ENCODE measurements around the gene DLGAP1. TPM values are rescaled to one million over a fixed set of nuclear protein-coding genes. Genes with fewer than 3 reads are reported as not detected.

DLGAP1 gene
- total and polyA plus RNA-seq, 4 donors, result 16.5 to 30.7 (median 29.7) TPM

GRCh38 chr18:4441098-4441497 lies 14.0 kb downstream of the DLGAP1 start:
- 40% methylated on average over 1 of the region's 2 CpGs for WGBS (ENCODE audit: insufficient coverage)
- no peak overlapping the region for H3K4me3 ChIP-seq (ENCODE audit: low read depth, low read length)
- no peak for DNase-seq (ENCODE audit: low read depth in 4 of 6, low spot score in 6 of 6)

GRCh38 chr18:4438938-4439337 lies 16.2 kb downstream of the DLGAP1 start:
- 84% methylated on average over 3 of the region's 5 CpGs for WGBS (ENCODE audit: insufficient coverage)
- H3K27me3 ChIP-seq (ENCODE audit: control insufficient read depth, insufficient read depth, low read length), result no peaks in the 10 kb centered on the region
- no peak overlapping the region for H3K27ac ChIP-seq (ENCODE audit: low read depth, low read length)
- no peaks in the 10 kb centered on the region for H3K9me3 ChIP-seq (ENCODE audit: control insufficient read depth, insufficient read depth, low read length)
- H3K36me3 ChIP-seq (ENCODE audit: control insufficient read depth, insufficient read depth, low read length), result no peaks in the 10 kb centered on the region
- H3K4me3 ChIP-seq (ENCODE audit: low read depth, low read length), result no peak overlapping the region
- H3K4me1 ChIP-seq (ENCODE audit: control insufficient read depth, insufficient read depth, low read length), result no peaks in the 10 kb centered on the region
- DNase-seq (ENCODE audit: low read depth in 4 of 6, low spot score in 6 of 6), result no peak

More at GRCh38 chr18:4441098-4441497, 14.0 kb downstream of the DLGAP1 start:
- H3K27ac ChIP-seq (ENCODE audit: low read depth, low read length), result no peak overlapping the region
- H3K9me3 ChIP-seq (ENCODE audit: control insufficient read depth, insufficient read depth, low read length), result no peaks in the 10 kb centered on the region
- no peaks in the 10 kb centered on the region for H3K27me3 ChIP-seq (ENCODE audit: control insufficient read depth, insufficient read depth, low read length)
- H3K36me3 ChIP-seq (ENCODE audit: control insufficient read depth, insufficient read depth, low read length), result no peaks in the 10 kb centered on the region
- H3K4me1 ChIP-seq (ENCODE audit: control insufficient read depth, insufficient read depth, low read length), result no peaks in the 10 kb centered on the region

- Histone ChIP-seq H3K4me1 (ENCODE audit: control insufficient read depth, insufficient read depth, low read length) (no peaks in the 10 kb centered on the region), H3K4me3 (ENCODE audit: low read depth, low read length) (no peak overlapping the region), H3K36me3 (ENCODE audit: control insufficient read depth, insufficient read depth, low read length) (no peaks in the 10 kb centered on the region), H3K27me3 (ENCODE audit: control insufficient read depth, insufficient read depth, low read length) (no peaks in the 10 kb centered on the region), H3K9me3 (ENCODE audit: control insufficient read depth, insufficient read depth, low read length) (no peaks in the 10 kb centered on the region), H3K27ac (ENCODE audit: low read depth, low read length) (no peak overlapping the region)
- 100% methylated on average over 1 of the region's 1 CpG for whole genome bisulfite sequencing (ENCODE audit: insufficient coverage)
- no peak for DNase-seq (ENCODE audit: low read depth in 4 of 6, low spot score in 6 of 6)
These were observed 21.4 kb downstream of the DLGAP1 start for GRCh38 chr18:4433717-4434116.

- Histone ChIP-seq H3K27me3 (ENCODE audit: control insufficient read depth, insufficient read depth, low read length) (no peaks in the 10 kb centered on the region), H3K4me3 (ENCODE audit: low read depth, low read length) (no peak overlapping the region), H3K4me1 (ENCODE audit: control insufficient read depth, insufficient read depth, low read length) (no peaks in the 10 kb centered on the region), H3K27ac (ENCODE audit: low read depth, low read length) (no peak overlapping the region), H3K36me3 (ENCODE audit: control insufficient read depth, insufficient read depth, low read length) (no peaks in the 10 kb centered on the region), H3K9me3 (ENCODE audit: control insufficient read depth, insufficient read depth, low read length) (no peaks in the 10 kb centered on the region)
- DNase-seq (ENCODE audit: low read depth in 4 of 6, low spot score in 6 of 6), result no peak
- 25% methylated on average over 2 of the region's 5 CpGs for WGBS (ENCODE audit: insufficient coverage)
These were observed 24.3 kb downstream of the DLGAP1 start for GRCh38 chr18:4430836-4431235.

GRCh38 chr18:4417714-4418113 lies 37.4 kb downstream of the DLGAP1 start:
- no peaks in the 10 kb centered on the region for H3K4me1 ChIP-seq (ENCODE audit: control insufficient read depth, insufficient read depth, low read length)
- H3K27me3 ChIP-seq (ENCODE audit: control insufficient read depth, insufficient read depth, low read length), result no peaks in the 10 kb centered on the region
- no CpG with 5 or more reads among the region's 4 CpGs for WGBS (ENCODE audit: insufficient coverage)
- H3K27ac ChIP-seq (ENCODE audit: low read depth, low read length), result no peak overlapping the region
- H3K9me3 ChIP-seq (ENCODE audit: control insufficient read depth, insufficient read depth, low read length), result peaks cover 2% of the 10 kb centered on the region
- DNase-seq (ENCODE audit: low read depth in 4 of 6, low spot score in 6 of 6), result no peak
- no peak overlapping the region for H3K4me3 ChIP-seq (ENCODE audit: low read depth, low read length)
- peaks cover 3% of the 10 kb centered on the region for H3K36me3 ChIP-seq (ENCODE audit: control insufficient read depth, insufficient read depth, low read length)

GRCh38 chr18:4416976-4417375 lies 38.1 kb downstream of the DLGAP1 start:
- Histone ChIP-seq H3K36me3 (ENCODE audit: control insufficient read depth, insufficient read depth, low read length) (peaks cover 3% of the 10 kb centered on the region), H3K27me3 (ENCODE audit: control insufficient read depth, insufficient read depth, low read length) (no peaks in the 10 kb centered on the region), H3K27ac (ENCODE audit: low read depth, low read length) (no peak overlapping the region), H3K9me3 (ENCODE audit: control insufficient read depth, insufficient read depth, low read length) (peaks cover 2% of the 10 kb centered on the region), H3K4me1 (ENCODE audit: control insufficient read depth, insufficient read depth, low read length) (no peaks in the 10 kb centered on the region), H3K4me3 (ENCODE audit: low read depth, low read length) (no peak overlapping the region)
- no CpG with 5 or more reads among the region's 1 CpG for WGBS (ENCODE audit: insufficient coverage)
- no peak for DNase-seq (ENCODE audit: low read depth in 4 of 6, low spot score in 6 of 6)

GRCh38 chr18:4412286-4412685 lies 42.8 kb downstream of the DLGAP1 start:
- Histone ChIP-seq H3K4me3 (ENCODE audit: low read depth, low read length) (no peak overlapping the region), H3K36me3 (ENCODE audit: control insufficient read depth, insufficient read depth, low read length) (peaks cover 3% of the 10 kb centered on the region), H3K4me1 (ENCODE audit: control insufficient read depth, insufficient read depth, low read length) (no peaks in the 10 kb centered on the region), H3K27ac (ENCODE audit: low read depth, low read length) (no peak overlapping the region), H3K27me3 (ENCODE audit: control insufficient read depth, insufficient read depth, low read length) (no peaks in the 10 kb centered on the region), H3K9me3 (ENCODE audit: control insufficient read depth, insufficient read depth, low read length) (peaks cover 2% of the 10 kb centered on the region)
- DNase-seq (ENCODE audit: low read depth in 4 of 6, low spot score in 6 of 6), result no peak

GRCh38 chr18:4406856-4407255 lies 48.3 kb downstream of the DLGAP1 start:
- Histone ChIP-seq H3K36me3 (ENCODE audit: control insufficient read depth, insufficient read depth, low read length) (no peaks in the 10 kb centered on the region), H3K4me1 (ENCODE audit: control insufficient read depth, insufficient read depth, low read length) (no peaks in the 10 kb centered on the region), H3K27me3 (ENCODE audit: control insufficient read depth, insufficient read depth, low read length) (no peaks in the 10 kb centered on the region), H3K27ac (ENCODE audit: low read depth, low read length) (no peak overlapping the region), H3K4me3 (ENCODE audit: low read depth, low read length) (no peak overlapping the region), H3K9me3 (ENCODE audit: control insufficient read depth, insufficient read depth, low read length) (peaks cover 2% of the 10 kb centered on the region)
- peak in 1 of 6 donors; percentile 63 for DNase-seq (ENCODE audit: low read depth in 4 of 6, low spot score in 6 of 6)
- no CpG with 5 or more reads among the region's 1 CpG for WGBS (ENCODE audit: insufficient coverage)

GRCh38 chr18:4405965-4406364 lies 49.1 kb downstream of the DLGAP1 start:
- Histone ChIP-seq H3K36me3 (ENCODE audit: control insufficient read depth, insufficient read depth, low read length) (no peaks in the 10 kb centered on the region), H3K9me3 (ENCODE audit: control insufficient read depth, insufficient read depth, low read length) (peaks cover 2% of the 10 kb centered on the region), H3K4me1 (ENCODE audit: control insufficient read depth, insufficient read depth, low read length) (no peaks in the 10 kb centered on the region), H3K27ac (ENCODE audit: low read depth, low read length) (no peak overlapping the region), H3K4me3 (ENCODE audit: low read depth, low read length) (no peak overlapping the region), H3K27me3 (ENCODE audit: control insufficient read depth, insufficient read depth, low read length) (no peaks in the 10 kb centered on the region)
- 96% methylated on average over 4 of the region's 5 CpGs for WGBS (ENCODE audit: insufficient coverage)
- no peak for DNase-seq (ENCODE audit: low read depth in 4 of 6, low spot score in 6 of 6)

GRCh38 chr18:4403836-4404235 lies 51.3 kb downstream of the DLGAP1 start:
- WGBS (ENCODE audit: insufficient coverage), result no CpG with 5 or more reads among the region's 1 CpG
- H3K27me3 ChIP-seq (ENCODE audit: control insufficient read depth, insufficient read depth, low read length), result no peaks in the 10 kb centered on the region
- no peak for DNase-seq (ENCODE audit: low read depth in 4 of 6, low spot score in 6 of 6)
- no peaks in the 10 kb centered on the region for H3K36me3 ChIP-seq (ENCODE audit: control insufficient read depth, insufficient read depth, low read length)
- no peaks in the 10 kb centered on the region for H3K4me1 ChIP-seq (ENCODE audit: control insufficient read depth, insufficient read depth, low read length)
- H3K27ac ChIP-seq (ENCODE audit: low read depth, low read length), result no peak overlapping the region
- H3K9me3 ChIP-seq (ENCODE audit: control insufficient read depth, insufficient read depth, low read length), result no peaks in the 10 kb centered on the region
- H3K4me3 ChIP-seq (ENCODE audit: low read depth, low read length), result no peak overlapping the region

Measured in spinal cord (tissue), 10 donors.